GM12872 (cell line): Measurements from ENCODE around the gene TBX15.

Source experiments
- TF ChIP-seq, protein P1 (sequence below): IDR thresholded peaks from 3 replicates; pipeline ENCODE4 v1.5.1; 2011; ENCODE audit warnings: low read depth, mild to moderate bottlenecking, low read length, moderate library complexity; ENCODE audit not compliant: insufficient read depth

TBX15 gene

GRCh38 chr1:118948351-118948750 lies 39.8 kb downstream of the TBX15 start:
- TF ChIP-seq, protein P1, sequence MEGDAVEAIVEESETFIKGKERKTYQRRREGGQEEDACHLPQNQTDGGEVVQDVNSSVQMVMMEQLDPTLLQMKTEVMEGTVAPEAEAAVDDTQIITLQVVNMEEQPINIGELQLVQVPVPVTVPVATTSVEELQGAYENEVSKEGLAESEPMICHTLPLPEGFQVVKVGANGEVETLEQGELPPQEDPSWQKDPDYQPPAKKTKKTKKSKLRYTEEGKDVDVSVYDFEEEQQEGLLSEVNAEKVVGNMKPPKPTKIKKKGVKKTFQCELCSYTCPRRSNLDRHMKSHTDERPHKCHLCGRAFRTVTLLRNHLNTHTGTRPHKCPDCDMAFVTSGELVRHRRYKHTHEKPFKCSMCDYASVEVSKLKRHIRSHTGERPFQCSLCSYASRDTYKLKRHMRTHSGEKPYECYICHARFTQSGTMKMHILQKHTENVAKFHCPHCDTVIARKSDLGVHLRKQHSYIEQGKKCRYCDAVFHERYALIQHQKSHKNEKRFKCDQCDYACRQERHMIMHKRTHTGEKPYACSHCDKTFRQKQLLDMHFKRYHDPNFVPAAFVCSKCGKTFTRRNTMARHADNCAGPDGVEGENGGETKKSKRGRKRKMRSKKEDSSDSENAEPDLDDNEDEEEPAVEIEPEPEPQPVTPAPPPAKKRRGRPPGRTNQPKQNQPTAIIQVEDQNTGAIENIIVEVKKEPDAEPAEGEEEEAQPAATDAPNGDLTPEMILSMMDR: no peak

DNA sequence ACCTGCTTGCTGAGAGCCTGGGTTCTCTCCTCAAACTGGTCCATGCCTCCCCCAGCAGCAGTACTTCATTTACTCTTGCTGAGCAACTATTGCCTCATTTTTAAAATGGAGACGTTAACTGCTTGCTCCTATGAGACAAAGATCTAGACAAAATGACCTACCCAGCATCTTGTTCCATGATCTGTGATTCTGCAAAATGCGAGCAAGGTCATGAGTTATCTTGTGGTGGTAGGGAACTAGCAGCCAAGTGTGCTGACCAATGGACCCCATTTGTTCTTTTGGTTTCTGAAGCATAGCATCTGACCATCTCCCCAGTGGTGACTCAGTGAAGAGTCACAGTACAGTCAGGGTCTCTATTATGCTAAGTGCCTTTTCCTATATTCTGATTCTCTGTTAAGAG lies 40.4 kb downstream of the TBX15 start:
- TF ChIP-seq, protein P1: no peak

GRCh38 chr1:118947003-118947765 lies 41.0 kb downstream of the TBX15 start:
- TF ChIP-seq, protein P1: no peak

DNA sequence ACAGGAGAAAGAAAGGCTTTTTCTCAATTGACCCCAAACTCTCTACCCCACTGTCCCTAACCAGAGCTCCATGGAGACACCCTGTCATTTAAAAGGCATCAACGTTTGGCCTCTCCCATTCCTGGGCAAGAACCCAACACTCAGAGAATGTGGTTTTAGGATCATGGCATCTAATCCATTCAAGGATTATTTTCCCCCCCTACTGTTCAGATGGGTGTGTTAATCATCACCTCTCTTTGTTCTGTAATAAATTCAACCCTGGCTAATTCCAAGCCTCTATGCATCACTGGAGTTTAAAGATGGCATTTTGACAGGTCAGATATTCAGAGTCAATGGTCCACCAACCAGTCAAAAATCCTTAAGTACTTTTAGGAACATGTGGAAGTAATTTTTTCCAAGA lies 42.7 kb downstream of the TBX15 start:
- TF ChIP-seq, protein P1: no peak

DNA sequence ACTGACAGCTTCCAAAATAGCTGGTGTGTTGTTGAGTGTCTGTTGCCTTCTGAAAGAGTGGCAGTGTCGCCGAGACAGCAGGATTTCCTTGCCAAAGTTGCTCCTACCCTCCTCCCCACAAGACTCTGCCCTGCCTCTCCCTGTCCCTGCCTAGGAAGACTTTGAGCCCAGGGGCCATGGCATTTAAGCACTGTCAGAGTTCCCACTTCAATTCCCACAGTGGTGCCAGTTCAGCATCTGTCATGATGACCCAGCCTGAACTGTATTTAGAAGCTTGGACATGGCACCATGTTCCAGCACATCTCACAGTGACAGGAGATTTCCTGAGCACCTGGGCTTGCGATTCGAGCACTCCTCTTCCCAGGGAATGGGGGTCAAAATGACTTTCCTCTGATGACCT lies 43.6 kb downstream of the TBX15 start:
- TF ChIP-seq, protein P1: no peak

DNA sequence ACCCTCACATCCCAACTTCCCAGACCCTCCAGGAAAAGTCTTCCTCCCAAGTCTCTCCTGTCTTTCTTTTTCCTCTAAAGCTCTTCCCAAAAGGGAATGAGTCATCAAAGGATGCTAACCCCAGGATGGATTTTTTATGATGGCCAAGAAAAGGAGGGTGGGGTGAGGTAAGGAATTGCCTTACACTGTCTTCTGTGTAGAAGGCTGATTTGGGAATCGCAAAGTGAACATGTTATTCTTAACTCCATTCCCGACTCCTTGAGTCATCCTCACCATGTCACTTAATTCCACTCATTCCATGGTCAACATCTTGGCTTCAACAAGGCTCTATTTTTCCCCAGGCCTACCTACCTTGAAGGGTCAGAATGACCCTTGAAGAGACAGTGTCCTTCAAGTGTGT lies 44.0 kb downstream of the TBX15 start:
- TF ChIP-seq, protein P1: no peak

DNA sequence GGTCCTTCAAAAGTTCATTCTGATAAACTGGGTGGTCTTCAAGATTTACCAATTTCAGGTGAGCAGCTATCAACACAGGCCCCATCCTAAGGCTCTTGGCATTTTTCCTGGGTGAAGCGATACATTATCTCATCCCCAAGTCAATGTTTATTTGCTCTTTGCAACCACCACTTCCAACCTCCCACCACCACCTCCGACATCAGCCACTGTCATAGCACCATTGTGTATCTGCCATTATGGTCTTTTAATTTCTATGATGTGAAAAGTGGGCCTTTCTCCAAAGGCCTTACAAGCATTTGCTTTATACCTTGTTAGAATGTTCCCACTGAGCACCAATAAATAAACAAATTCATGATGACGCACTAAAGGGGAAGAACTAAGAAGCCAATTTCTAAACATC lies 47.2 kb downstream of the TBX15 start:
- TF ChIP-seq, protein P1: no peak
